Measurements from ENCODE around the gene KCMF1.

The KCMF1 gene

GRCh38 chr2:85032621-85033020, 61.7 kb downstream of the KCMF1 start:
- DNase-seq = no peak

- no peak for DNase-seq
Observed at GRCh38 chr2:85033388-85033787, 62.4 kb downstream of the KCMF1 start.

GRCh38 chr2:85034158-85034557, 63.2 kb downstream of the KCMF1 start:
- DNase-seq = no peak

- DNase-seq = no peak
Observed at GRCh38 chr2:85037622-85038021, 66.7 kb downstream of the KCMF1 start.

GRCh38 chr2:85042330-85042729, 71.4 kb downstream of the KCMF1 start:
- DNase-seq = no peak

GRCh38 chr2:85048534-85048933, 77.6 kb downstream of the KCMF1 start:
- no peak for DNase-seq

- DNase-seq = no peak
Observed at GRCh38 chr2:85049236-85049635, 78.3 kb downstream of the KCMF1 start.

GRCh38 chr2:85053802-85054201, 82.8 kb downstream of the KCMF1 start:
- no peak for DNase-seq

- no peak for DNase-seq
Observed at GRCh38 chr2:85057226-85057962, 86.4 kb downstream of the KCMF1 start.

- DNase-seq = no peak
Observed at GRCh38 chr2:85061896-85062295, 90.9 kb downstream of the KCMF1 start.

- DNase-seq = no peak
Observed at GRCh38 chr2:85062565-85062964, 91.6 kb downstream of the KCMF1 start.

GRCh38 chr2:85063981-85064599, 93.1 kb downstream of the KCMF1 start:
- no peak for DNase-seq

- DNase-seq = peak; percentile 68
Observed at GRCh38 chr2:85064927-85065577, 94.1 kb downstream of the KCMF1 start.

- peak; percentile 52 for DNase-seq
Observed at GRCh38 chr2:85066006-85066740, 95.2 kb downstream of the KCMF1 start.

GRCh38 chr2:85066874-85067351, 96.0 kb downstream of the KCMF1 start:
- peak; percentile 93 for DNase-seq

- no peak for DNase-seq
Observed at GRCh38 chr2:85071096-85071495, 100.1 kb downstream of the KCMF1 start.

GRCh38 chr2:85073033-85073432, 102.1 kb downstream of the KCMF1 start:
- DNase-seq = no peak

- no peak for DNase-seq
Observed at GRCh38 chr2:85076618-85077274, 105.8 kb downstream of the KCMF1 start.

- DNase-seq = no peak
Observed at GRCh38 chr2:85077859-85078419, 107.0 kb downstream of the KCMF1 start.

- no peak for DNase-seq
Observed at GRCh38 chr2:85078536-85078935, 107.6 kb downstream of the KCMF1 start.

- no peak for DNase-seq
Observed at GRCh38 chr2:85083092-85083491, 112.1 kb downstream of the KCMF1 start.

- DNase-seq = no peak
Observed at GRCh38 chr2:85085563-85085962, 114.6 kb downstream of the KCMF1 start.
